ENCODE measurements around the gene KCTD14.
"Not testable (repeated sequence)": the region's sequence is repeated elsewhere in the genome, so short reads cannot be mapped to it uniquely, and the experiment has no call there.

KCTD14 gene

GRCh38 chr11:77999446-78000030 is 23.5 kb downstream of the KCTD14 start:
- H3K36me3 ChIP-seq (ENCODE audit: insufficient read depth, low read length), result no peaks in the 10 kb centered on the region
- H3K9me3 ChIP-seq (ENCODE audit: low read length), result no peaks in the 10 kb centered on the region
- H2AFZ ChIP-seq (ENCODE audit: low read depth, low read length), result no peak overlapping the region
- no peaks in the 10 kb centered on the region for H3K27me3 ChIP-seq (ENCODE audit: insufficient read depth, low read length)
- no peak overlapping the region for H3K4me3 ChIP-seq (ENCODE audit: low read length)
- no peaks in the 10 kb centered on the region for H3K4me1 ChIP-seq (ENCODE audit: insufficient read depth, low read length)

DNA sequence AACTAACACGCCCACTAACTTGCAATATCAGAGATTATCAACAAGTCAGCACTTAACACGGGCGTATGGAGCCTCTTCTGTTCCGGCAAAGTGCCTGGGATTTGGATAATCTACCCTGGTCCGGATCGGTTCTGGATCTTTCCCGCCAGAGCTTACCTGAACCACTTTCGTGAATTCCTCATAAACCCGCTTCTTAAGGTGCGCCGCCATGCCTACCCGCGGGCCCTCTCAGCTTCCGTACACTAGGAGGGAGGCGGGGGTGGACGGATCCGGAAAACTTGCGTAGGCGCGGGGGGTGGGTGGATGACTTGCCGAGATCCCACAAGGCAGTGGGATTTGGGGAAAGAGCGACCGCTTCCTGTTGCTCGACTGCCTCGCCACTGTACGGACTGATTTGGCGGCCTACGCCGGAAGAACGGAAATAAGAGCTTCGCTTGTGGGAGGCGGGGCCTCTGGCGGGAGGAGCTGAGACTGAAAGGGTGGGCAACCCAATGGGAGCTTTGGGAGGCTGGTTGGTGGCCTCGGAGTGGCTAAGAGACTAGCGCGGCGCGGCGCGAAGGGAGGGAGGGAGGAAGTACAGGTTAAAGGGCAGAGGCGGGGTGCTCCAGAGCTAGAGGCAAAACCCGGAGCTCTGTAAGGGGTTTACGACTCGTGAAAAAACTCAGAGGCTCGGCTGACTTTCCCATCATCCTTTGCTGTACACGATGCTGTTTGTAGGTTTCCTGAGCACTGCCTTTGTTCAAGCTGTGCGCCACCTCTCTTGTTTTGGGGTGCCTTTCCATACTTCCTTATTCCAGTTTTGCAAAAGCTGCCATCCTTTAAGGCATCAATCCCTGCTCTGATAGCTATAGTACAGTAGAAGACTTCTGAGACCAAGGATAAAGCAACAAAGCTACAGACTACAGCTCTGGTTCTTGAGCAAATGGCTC is 28.4 kb downstream of the KCTD14 start, which contains the start of gene INTS4:
INTS4 (minus strand) TSS at position 235 of the 929 bp plus-strand sequence; CDS start at position 210, 25 bp downstream.
- H3K4me1 ChIP-seq (ENCODE audit: insufficient read depth, low read length), result peaks cover 11% of the 10 kb centered on the region
- H3K27me3 ChIP-seq (ENCODE audit: insufficient read depth, low read length), result no peaks in the 10 kb centered on the region
- H3K9me3 ChIP-seq (ENCODE audit: low read length), result no peaks in the 10 kb centered on the region
- H3K4me3 ChIP-seq (ENCODE audit: low read length), result peak within 1 kb of the TSS; percentile 96
- peak within 1 kb of the TSS; percentile 81 for H2AFZ ChIP-seq (ENCODE audit: low read depth, low read length)
- H3K36me3 ChIP-seq (ENCODE audit: insufficient read depth, low read length), result peaks cover 13% of the 10 kb centered on the region

DNA sequence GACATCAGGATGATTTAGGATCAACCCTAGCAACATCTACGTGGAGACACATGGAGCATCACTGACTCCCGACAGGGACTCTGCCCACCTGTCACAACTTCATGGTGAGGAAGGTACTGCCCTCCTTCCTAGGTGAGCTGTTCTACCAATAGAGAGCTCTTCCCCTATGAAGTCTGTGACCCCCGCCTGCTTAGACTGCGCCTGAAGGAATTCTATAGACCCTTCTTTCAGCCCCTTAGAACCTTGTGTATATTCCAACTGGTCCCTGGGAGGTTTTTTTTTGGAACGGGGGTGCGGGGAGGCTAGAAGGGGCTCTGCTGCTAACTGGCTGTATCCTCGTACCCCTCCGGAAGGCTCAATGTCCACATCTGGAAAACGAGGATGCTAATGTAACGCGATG is 29.2 kb downstream of the KCTD14 start:
- Histone ChIP-seq H3K4me3 (ENCODE audit: low read length) (peak overlapping the region; percentile 96), H2AFZ (ENCODE audit: low read depth, low read length) (peak overlapping the region; percentile 81), H3K4me1 (ENCODE audit: insufficient read depth, low read length) (peaks cover 11% of the 10 kb centered on the region), H3K9me3 (ENCODE audit: low read length) (no peaks in the 10 kb centered on the region), H3K36me3 (ENCODE audit: insufficient read depth, low read length) (peaks cover 15% of the 10 kb centered on the region), H3K27me3 (ENCODE audit: insufficient read depth, low read length) (no peaks in the 10 kb centered on the region)

DNA sequence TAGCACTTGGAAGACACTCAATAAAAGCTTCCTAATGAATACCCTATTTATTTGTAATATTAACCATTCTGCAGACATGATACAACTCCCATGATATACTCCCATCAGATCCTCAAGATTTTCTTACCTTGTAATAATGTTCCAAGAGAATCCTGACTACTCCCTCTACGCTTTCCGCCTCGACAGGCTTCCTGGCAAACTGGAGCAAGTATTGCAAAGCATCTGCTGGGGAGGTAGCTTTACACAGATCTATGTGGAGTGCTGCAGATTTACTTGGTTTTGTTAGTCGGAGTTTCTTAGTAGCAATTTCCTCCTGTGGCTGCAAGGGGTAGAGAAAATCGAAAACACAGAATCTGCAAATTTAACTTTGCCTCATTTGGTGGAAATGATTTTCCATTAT is 32.1 kb downstream of the KCTD14 start:
- H3K4me3 ChIP-seq (ENCODE audit: low read length), result no peak overlapping the region
- peaks cover 11% of the 10 kb centered on the region for H3K4me1 ChIP-seq (ENCODE audit: insufficient read depth, low read length)
- peaks cover 3% of the 10 kb centered on the region for H3K9me3 ChIP-seq (ENCODE audit: low read length)
- H3K36me3 ChIP-seq (ENCODE audit: insufficient read depth, low read length), result peaks cover 30% of the 10 kb centered on the region
- H2AFZ ChIP-seq (ENCODE audit: low read depth, low read length), result no peak overlapping the region
- H3K27me3 ChIP-seq (ENCODE audit: insufficient read depth, low read length), result no peaks in the 10 kb centered on the region

GRCh38 chr11:77986456-77986855 is 36.6 kb downstream of the KCTD14 start:
- not testable (repeated sequence) for H3K27me3 ChIP-seq (ENCODE audit: insufficient read depth, low read length); H3K4me3 ChIP-seq (ENCODE audit: low read length); H3K9me3 ChIP-seq (ENCODE audit: low read length); H3K4me1 ChIP-seq (ENCODE audit: insufficient read depth, low read length); H2AFZ ChIP-seq (ENCODE audit: low read depth, low read length)
- H3K36me3 ChIP-seq (ENCODE audit: insufficient read depth, low read length), result peaks cover 37% of the 10 kb centered on the region

DNA sequence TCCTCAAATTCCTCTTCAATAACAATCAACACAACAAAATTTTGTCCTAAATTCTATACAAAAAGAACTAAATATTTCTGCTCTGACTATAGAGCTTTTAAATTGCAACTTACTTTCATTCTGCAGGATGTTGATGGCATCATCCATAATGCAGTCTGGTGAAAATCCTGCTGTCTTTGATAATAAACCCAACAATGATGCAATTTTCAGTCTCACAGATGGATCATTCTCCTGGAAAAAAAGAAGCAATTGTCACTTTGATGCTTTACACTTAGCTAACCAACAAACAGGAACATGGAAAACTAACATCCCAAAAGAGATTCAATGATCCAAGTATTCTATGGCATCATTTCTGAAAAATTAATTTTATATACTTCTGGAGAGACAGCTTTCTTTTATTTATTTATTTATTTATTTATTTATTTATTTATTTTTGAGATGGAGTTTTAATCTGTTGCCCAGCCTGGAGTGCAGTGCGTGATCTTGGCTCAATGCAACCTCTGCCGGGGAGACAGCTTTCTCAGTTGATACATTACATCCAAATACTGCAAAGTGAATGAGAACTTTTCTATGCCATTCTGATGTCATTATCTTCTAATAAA is 41.6 kb downstream of the KCTD14 start:
- H3K36me3 ChIP-seq (ENCODE audit: insufficient read depth, low read length), result peaks cover 39% of the 10 kb centered on the region
- no peak overlapping the region for H3K4me3 ChIP-seq (ENCODE audit: low read length)
- peaks cover 1% of the 10 kb centered on the region for H3K9me3 ChIP-seq (ENCODE audit: low read length)
- H3K27me3 ChIP-seq (ENCODE audit: insufficient read depth, low read length), result no peaks in the 10 kb centered on the region
- H2AFZ ChIP-seq (ENCODE audit: low read depth, low read length), result no peak overlapping the region
- no peaks in the 10 kb centered on the region for H3K4me1 ChIP-seq (ENCODE audit: insufficient read depth, low read length)

- Histone ChIP-seq H3K9me3 (ENCODE audit: low read length) (no peaks in the 10 kb centered on the region), H3K4me1 (ENCODE audit: insufficient read depth, low read length) (no peaks in the 10 kb centered on the region), H2AFZ (ENCODE audit: low read depth, low read length) (no peak overlapping the region), H3K4me3 (ENCODE audit: low read length) (no peak overlapping the region), H3K36me3 (ENCODE audit: insufficient read depth, low read length) (peaks cover 16% of the 10 kb centered on the region), H3K27me3 (ENCODE audit: insufficient read depth, low read length) (no peaks in the 10 kb centered on the region)
These were observed 54.7 kb downstream of the KCTD14 start for GRCh38 chr11:77968337-77968736.

GRCh38 chr11:77967753-77968152 is 55.3 kb downstream of the KCTD14 start:
- no peaks in the 10 kb centered on the region for H3K27me3 ChIP-seq (ENCODE audit: insufficient read depth, low read length)
- no peaks in the 10 kb centered on the region for H3K4me1 ChIP-seq (ENCODE audit: insufficient read depth, low read length)
- no peak overlapping the region for H2AFZ ChIP-seq (ENCODE audit: low read depth, low read length)
- H3K9me3 ChIP-seq (ENCODE audit: low read length), result no peaks in the 10 kb centered on the region
- no peak overlapping the region for H3K4me3 ChIP-seq (ENCODE audit: low read length)
- H3K36me3 ChIP-seq (ENCODE audit: insufficient read depth, low read length), result peaks cover 13% of the 10 kb centered on the region

GRCh38 chr11:77967121-77967520 is 56.0 kb downstream of the KCTD14 start:
- H2AFZ ChIP-seq (ENCODE audit: low read depth, low read length), result no peak overlapping the region
- peaks cover 13% of the 10 kb centered on the region for H3K36me3 ChIP-seq (ENCODE audit: insufficient read depth, low read length)
- no peaks in the 10 kb centered on the region for H3K27me3 ChIP-seq (ENCODE audit: insufficient read depth, low read length)
- no peaks in the 10 kb centered on the region for H3K4me1 ChIP-seq (ENCODE audit: insufficient read depth, low read length)
- no peak overlapping the region for H3K4me3 ChIP-seq (ENCODE audit: low read length)
- H3K9me3 ChIP-seq (ENCODE audit: low read length), result no peaks in the 10 kb centered on the region

GRCh38 chr11:77966338-77966737 is 56.7 kb downstream of the KCTD14 start:
- Histone ChIP-seq H3K4me1 (ENCODE audit: insufficient read depth, low read length) (no peaks in the 10 kb centered on the region), H3K9me3 (ENCODE audit: low read length) (no peaks in the 10 kb centered on the region), H3K36me3 (ENCODE audit: insufficient read depth, low read length) (peaks cover 13% of the 10 kb centered on the region), H2AFZ (ENCODE audit: low read depth, low read length) (no peak overlapping the region), H3K27me3 (ENCODE audit: insufficient read depth, low read length) (no peaks in the 10 kb centered on the region), H3K4me3 (ENCODE audit: low read length) (no peak overlapping the region)

Measured in neuron (in vitro differentiated cells).